Neural cell (in vitro differentiated cells): Measurements from ENCODE around the gene CARS2. TPM values are rescaled to one million over a fixed set of nuclear protein-coding genes. Genes with fewer than 3 reads are reported as not detected.

Source experiments
- H2AFZ ChIP-seq: fragments of 200-600, 300-800 bp; sonication (generic), shearing (Covaris generic); 2 replicates; pipeline ENCODE4 v1.6.0; 2014; ENCODE audit warnings: low read depth, mild to moderate bottlenecking, antibody characterized with exemption, low read length, moderate library complexity
- H3F3A ChIP-seq: fragments of 200-600 bp; shearing (Covaris generic); 2 replicates; pipeline ENCODE4 v1.6.1; 2016; ENCODE audit warnings: mild to moderate bottlenecking, moderate library complexity, mixed read lengths, antibody characterized with exemption, low read length; ENCODE audit not compliant: insufficient read depth, poor library complexity, severe bottlenecking
- H3K27ac ChIP-seq: fragments of 200-600, 300-800 bp; sonication (generic), shearing (Covaris generic); 2 replicates; pipeline ENCODE4 v1.5.1; 2014; ENCODE audit warnings: mild to moderate bottlenecking, low read length, moderate library complexity
- H3K27me3 ChIP-seq: fragments of 300-800, 200-600 bp; sonication (generic), shearing (Covaris generic); 2 replicates; pipeline ENCODE4 v1.6.0; 2014; ENCODE audit warnings: mild to moderate bottlenecking, low read depth, low read length, moderate library complexity; ENCODE audit not compliant: insufficient read depth
- H3K36me3 ChIP-seq: fragments of 300-800, 200-600 bp; sonication (generic), shearing (Covaris generic); 2 replicates; pipeline ENCODE4 v1.5.1; 2014; ENCODE audit warnings: mild to moderate bottlenecking, antibody characterized with exemption, low read length, moderate library complexity; ENCODE audit not compliant: insufficient read depth
- H3K4me2 ChIP-seq: fragments of 300-800, 200-600 bp; sonication (generic), shearing (Covaris generic); 2 replicates; pipeline ENCODE4 v1.6.0; 2014; ENCODE audit warnings: mild to moderate bottlenecking, low read length
- H3K4me3 ChIP-seq: fragments of 300-800, 200-600 bp; sonication (generic), shearing (Covaris generic); 2 replicates; pipeline ENCODE4 v1.5.1; 2014; ENCODE audit warnings: mild to moderate bottlenecking, low read length, moderate library complexity
- H3K79me2 ChIP-seq: fragments of 200-600 bp; shearing (Covaris generic); replicated peaks from 2 replicates; pipeline ENCODE4 v1.6.0; 2014; ENCODE audit warnings: mild to moderate bottlenecking, low read length, moderate library complexity; ENCODE audit not compliant: insufficient read depth
- H3K9ac ChIP-seq: fragments of 300-800, 200-600 bp; sonication (generic), shearing (Covaris generic); 2 replicates; pipeline ENCODE4 v1.6.1; 2016; ENCODE audit warnings: mild to moderate bottlenecking, low read length, mixed read lengths
- H3K9me2 ChIP-seq: fragments of 200-600 bp; shearing (Covaris generic); 2 replicates; pipeline ENCODE4 v1.6.1; 2016; ENCODE audit warnings: mild to moderate bottlenecking, low read length, mixed read lengths; ENCODE audit not compliant: insufficient read depth
- H3K9me3 ChIP-seq: fragments of 200-600, 300-800 bp; sonication (generic), shearing (Covaris generic); 2 replicates; pipeline ENCODE4 v1.6.1; 2016; ENCODE audit warnings: mild to moderate bottlenecking, mixed run types, low read length, moderate library complexity, mixed read lengths
- H4K20me1 ChIP-seq: fragments of 200-600 bp; shearing (Covaris generic); 2 replicates; pipeline ENCODE4 v1.6.1; 2016; ENCODE audit warnings: mild to moderate bottlenecking, mixed run types; ENCODE audit not compliant: insufficient read depth
- CTCF ChIP-seq: fragments of 450-650 bp; IDR thresholded peaks from 2 replicates; pipeline ENCODE4 v1.5.1; 2014; ENCODE audit warnings: antibody characterized with exemption, mild to moderate bottlenecking, moderate library complexity; ENCODE audit not compliant: poor library complexity, severe bottlenecking
- EP300 ChIP-seq: fragments of 450-650 bp; conservative IDR thresholded peaks from 2 replicates; pipeline ENCODE4 v1.6.1; 2014; ENCODE audit warnings: antibody characterized with exemption, mild to moderate bottlenecking, moderate library complexity; ENCODE audit not compliant: poor library complexity, severe bottlenecking
- EZH2 ChIP-seq: fragments of 200-600, 300-800 bp; shearing (Covaris generic), sonication (generic); IDR thresholded peaks from 2 replicates; pipeline ENCODE4 v1.6.1; 2014; ENCODE audit warnings: antibody characterized with exemption, low read length, borderline replicate concordance, mild to moderate bottlenecking; ENCODE audit not compliant: insufficient read depth, poor library complexity, severe bottlenecking
- MXI1 ChIP-seq: fragments of 450-650 bp; conservative IDR thresholded peaks from 2 replicates; pipeline ENCODE4 v1.6.1; 2014; ENCODE audit warnings: antibody characterized with exemption, mild to moderate bottlenecking; ENCODE audit not compliant: poor library complexity, severe bottlenecking
- POLR2AphosphoS5 ChIP-seq: IDR thresholded peaks from 2 replicates; pipeline ENCODE4 v1.6.1; 2012
- RAD21 ChIP-seq: fragments of 450-650 bp; conservative IDR thresholded peaks from 2 replicates; pipeline ENCODE4 v1.6.1; 2014; ENCODE audit warnings: antibody characterized with exemption, mild to moderate bottlenecking, moderate library complexity
- SMC3 ChIP-seq: fragments of 450-650 bp; conservative IDR thresholded peaks from 2 replicates; pipeline ENCODE4 v1.6.1; 2014; ENCODE audit warnings: antibody characterized with exemption, mild to moderate bottlenecking, moderate library complexity; ENCODE audit not compliant: poor library complexity
- TAF1 ChIP-seq: IDR thresholded peaks from 2 replicates; pipeline ENCODE4 v1.6.1; 2012; ENCODE audit warnings: low read depth
- polyA plus RNA-seq: library from polyadenylated mRNA; depleted of rRNA; stranded (reverse); fragments of >200 nt; gene quantifications from 2 replicates; pipeline ENCODE4 v1.2.3, GENCODE V29; 2014
- TF ChIP-seq, protein P1 (sequence below): IDR thresholded peaks from 2 replicates; pipeline ENCODE4 v1.6.1; 2012; ENCODE audit warnings: borderline replicate concordance

Gene CARS2
- polyA plus RNA-seq, 1 donor from 2014 or later, result 92.2 TPM

GRCh38 chr13:110683203-110683883 is 22.6 kb downstream of the CARS2 start:
- H3K9me3 ChIP-seq, result no peaks in the 10 kb centered on the region
- no peak overlapping the region for H3K27ac ChIP-seq
- H4K20me1 ChIP-seq, result no peaks in the 10 kb centered on the region
- no peak overlapping the region for H3K9ac ChIP-seq
- H3K4me2 ChIP-seq, result no peak overlapping the region
- TF ChIP-seq RAD21 (peak; percentile 48), SMC3 (peak; percentile 26), CTCF (peak; percentile 49), EZH2 (no peak), POLR2AphosphoS5 (no peak), MXI1 (no peak), TAF1 (no peak), EP300 (no peak)
- TF ChIP-seq, protein P1, sequence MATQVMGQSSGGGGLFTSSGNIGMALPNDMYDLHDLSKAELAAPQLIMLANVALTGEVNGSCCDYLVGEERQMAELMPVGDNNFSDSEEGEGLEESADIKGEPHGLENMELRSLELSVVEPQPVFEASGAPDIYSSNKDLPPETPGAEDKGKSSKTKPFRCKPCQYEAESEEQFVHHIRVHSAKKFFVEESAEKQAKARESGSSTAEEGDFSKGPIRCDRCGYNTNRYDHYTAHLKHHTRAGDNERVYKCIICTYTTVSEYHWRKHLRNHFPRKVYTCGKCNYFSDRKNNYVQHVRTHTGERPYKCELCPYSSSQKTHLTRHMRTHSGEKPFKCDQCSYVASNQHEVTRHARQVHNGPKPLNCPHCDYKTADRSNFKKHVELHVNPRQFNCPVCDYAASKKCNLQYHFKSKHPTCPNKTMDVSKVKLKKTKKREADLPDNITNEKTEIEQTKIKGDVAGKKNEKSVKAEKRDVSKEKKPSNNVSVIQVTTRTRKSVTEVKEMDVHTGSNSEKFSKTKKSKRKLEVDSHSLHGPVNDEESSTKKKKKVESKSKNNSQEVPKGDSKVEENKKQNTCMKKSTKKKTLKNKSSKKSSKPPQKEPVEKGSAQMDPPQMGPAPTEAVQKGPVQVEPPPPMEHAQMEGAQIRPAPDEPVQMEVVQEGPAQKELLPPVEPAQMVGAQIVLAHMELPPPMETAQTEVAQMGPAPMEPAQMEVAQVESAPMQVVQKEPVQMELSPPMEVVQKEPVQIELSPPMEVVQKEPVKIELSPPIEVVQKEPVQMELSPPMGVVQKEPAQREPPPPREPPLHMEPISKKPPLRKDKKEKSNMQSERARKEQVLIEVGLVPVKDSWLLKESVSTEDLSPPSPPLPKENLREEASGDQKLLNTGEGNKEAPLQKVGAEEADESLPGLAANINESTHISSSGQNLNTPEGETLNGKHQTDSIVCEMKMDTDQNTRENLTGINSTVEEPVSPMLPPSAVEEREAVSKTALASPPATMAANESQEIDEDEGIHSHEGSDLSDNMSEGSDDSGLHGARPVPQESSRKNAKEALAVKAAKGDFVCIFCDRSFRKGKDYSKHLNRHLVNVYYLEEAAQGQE, result no peak
- no peak overlapping the region for H3K4me3 ChIP-seq
- no peaks in the 10 kb centered on the region for H3F3A ChIP-seq
- H2AFZ ChIP-seq, result no peak overlapping the region
- no peaks in the 10 kb centered on the region for H3K27me3 ChIP-seq
- peaks cover 5% of the 10 kb centered on the region for H3K36me3 ChIP-seq
- no peaks in the 10 kb centered on the region for H3K9me2 ChIP-seq
- no peaks in the 10 kb centered on the region for H3K79me2 ChIP-seq

DNA sequence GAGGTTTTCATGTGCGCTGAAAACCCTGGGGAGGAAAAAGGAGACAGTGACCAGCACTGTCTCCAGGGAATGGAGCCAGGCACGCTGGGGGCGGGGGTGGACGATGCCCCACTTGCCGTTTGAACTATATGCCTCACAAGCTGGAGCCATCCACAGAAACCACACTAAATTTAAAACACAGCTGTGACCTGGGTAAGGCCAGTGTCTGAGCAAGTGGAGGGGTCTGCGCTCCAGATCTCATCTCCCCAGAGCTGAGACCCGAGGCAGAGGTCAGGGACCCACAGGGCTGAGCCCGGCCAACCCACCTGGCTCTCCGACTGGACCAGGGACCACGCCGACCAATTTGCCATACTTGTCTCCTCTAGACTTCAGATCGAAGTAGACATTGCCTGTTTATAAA is 23.2 kb downstream of the CARS2 start:
- Histone ChIP-seq H3K36me3 (peaks cover 5% of the 10 kb centered on the region), H3K79me2 (no peaks in the 10 kb centered on the region), H3K9me3 (no peaks in the 10 kb centered on the region), H2AFZ (no peak overlapping the region), H3K27ac (no peak overlapping the region), H3F3A (no peaks in the 10 kb centered on the region), H3K4me2 (no peak overlapping the region), H3K27me3 (no peaks in the 10 kb centered on the region), H3K4me3 (no peak overlapping the region), H3K9me2 (no peaks in the 10 kb centered on the region), H4K20me1 (no peaks in the 10 kb centered on the region), H3K9ac (no peak overlapping the region)
- TF ChIP-seq EP300 (no peak), RAD21 (no peak), EZH2 (no peak), SMC3 (no peak), POLR2AphosphoS5 (no peak), TAF1 (no peak), CTCF (no peak), MXI1 (no peak)
- TF ChIP-seq, protein P1, result no peak
